Neural crest cell (in vitro differentiated cells): ENCODE data around the gene GMNC. TPM values are rescaled to one million over a fixed set of nuclear protein-coding genes. Genes with fewer than 3 reads are reported as not detected.
A peak's percentile ranks its signal among the peaks of the same experiment; 100 is the strongest.

Experiments used
- DNase-seq: peaks from one replicate; pipeline ENCODE4 v3.0.0; 2021; ENCODE audit warnings: low read depth, mixed read lengths, low spot score
- H3K27ac Mint-ChIP-seq: one replicate; pipeline ENCODE4 v1.8.0; 2021; ENCODE audit warnings: mild to moderate bottlenecking, mixed read lengths; ENCODE audit not compliant: unreplicated experiment
- H3K27me3 Mint-ChIP-seq: 2 replicates; pipeline ENCODE4 v1.8.0; 2021; ENCODE audit warnings: low read depth, mild to moderate bottlenecking, mixed read lengths
- H3K36me3 Mint-ChIP-seq: 2 replicates; pipeline ENCODE4 v1.8.0; 2021; ENCODE audit warnings: low read depth, mild to moderate bottlenecking, mixed read lengths
- H3K4me1 Mint-ChIP-seq: 2 replicates; pipeline ENCODE4 v1.8.0; 2021; ENCODE audit warnings: mixed read lengths
- H3K4me3 Mint-ChIP-seq: one replicate; pipeline ENCODE4 v1.8.0; 2021; ENCODE audit warnings: mild to moderate bottlenecking, mixed read lengths
- H3K9me3 Mint-ChIP-seq: 2 replicates; pipeline ENCODE4 v1.8.0; 2021; ENCODE audit warnings: mixed read lengths
- CTCF ChIP-seq: fragments of 200-600 bp; sonication (generic); conservative IDR thresholded peaks from 2 replicates; pipeline ENCODE4 v1.5.0; 2021; ENCODE audit warnings: antibody characterized with exemption, mild to moderate bottlenecking
- total RNA-seq: library from RNA; stranded (reverse); gene quantifications from 2 replicates; pipeline ENCODE4 v1.2.1, GENCODE V29; 2021

Gene GMNC
- total RNA-seq, 1 donor from 2014 or later, result not detected

- Mint-ChIP-seq H3K27ac (peak overlapping the region; percentile 19), H3K9me3 (no peaks in the 10 kb centered on the region), H3K4me3 (peak overlapping the region; percentile 86), H3K36me3 (no peaks in the 10 kb centered on the region), H3K27me3 (peaks cover 64% of the 10 kb centered on the region), H3K4me1 (no peaks in the 10 kb centered on the region)
- DNase-seq, result no peak
- no peak for TF ChIP-seq CTCF
Observed at GRCh38 chr3:190863119-190863465, 598 bp upstream of the GMNC start.

GRCh38 chr3:190860521-190860920 is 2.0 kb downstream of the GMNC start:
- Mint-ChIP-seq H3K4me1 (no peaks in the 10 kb centered on the region), H3K4me3 (peak overlapping the region; percentile 7), H3K9me3 (no peaks in the 10 kb centered on the region), H3K27ac (no peak overlapping the region), H3K36me3 (no peaks in the 10 kb centered on the region), H3K27me3 (peaks cover 54% of the 10 kb centered on the region)
- DNase-seq, result no peak
- no peak for TF ChIP-seq CTCF

GRCh38 chr3:190855151-190855550 is 7.3 kb downstream of the GMNC start:
- no peak for TF ChIP-seq CTCF
- Mint-ChIP-seq H3K27ac (no peak overlapping the region), H3K4me3 (no peak overlapping the region), H3K9me3 (no peaks in the 10 kb centered on the region), H3K4me1 (no peaks in the 10 kb centered on the region), H3K27me3 (peaks cover 13% of the 10 kb centered on the region), H3K36me3 (no peaks in the 10 kb centered on the region)
- DNase-seq, result no peak

- Mint-ChIP-seq H3K27me3 (peaks cover 13% of the 10 kb centered on the region), H3K36me3 (no peaks in the 10 kb centered on the region), H3K4me1 (no peaks in the 10 kb centered on the region), H3K4me3 (no peak overlapping the region), H3K9me3 (no peaks in the 10 kb centered on the region), H3K27ac (no peak overlapping the region)
- no peak for DNase-seq
- TF ChIP-seq CTCF, result no peak
Observed at GRCh38 chr3:190854062-190854461, 8.4 kb downstream of the GMNC start.

GRCh38 chr3:190853464-190853863 is 9.0 kb downstream of the GMNC start:
- Mint-ChIP-seq H3K9me3 (no peaks in the 10 kb centered on the region), H3K27me3 (peaks cover 11% of the 10 kb centered on the region), H3K27ac (no peak overlapping the region), H3K4me1 (no peaks in the 10 kb centered on the region), H3K4me3 (no peak overlapping the region), H3K36me3 (no peaks in the 10 kb centered on the region)
- no peak for TF ChIP-seq CTCF
- DNase-seq, result no peak

GRCh38 chr3:190849607-190850006 is 12.9 kb downstream of the GMNC start:
- H3K4me1 Mint-ChIP-seq, result no peaks in the 10 kb centered on the region
- no peak overlapping the region for H3K4me3 Mint-ChIP-seq
- peaks cover 3% of the 10 kb centered on the region for H3K27me3 Mint-ChIP-seq
- no peaks in the 10 kb centered on the region for H3K36me3 Mint-ChIP-seq
- TF ChIP-seq CTCF, result no peak
- H3K9me3 Mint-ChIP-seq, result no peaks in the 10 kb centered on the region
- H3K27ac Mint-ChIP-seq, result no peak overlapping the region
- DNase-seq, result no peak
